HEK293 (cell line): ENCODE data around the gene KIF2C.
A peak's percentile ranks its signal among the peaks of the same experiment; 100 is the strongest.
"Not testable (repeated sequence)": the region's sequence is repeated elsewhere in the genome, so short reads cannot be mapped to it uniquely, and the experiment has no call there.

Experiments
- CTCF ChIA-PET: fragments of 350-600 bp; formaldehyde crosslinking; extraction: SDS; loops from one replicate; lab custom pipeline; 2021; ENCODE audit warnings: antibody characterized with exemption; lab: Yijun Ruan, JAX
- POLR2A ChIA-PET: fragments of 300-600 bp; formaldehyde crosslinking; extraction: SDS; loops from one replicate; lab custom pipeline; 2020; ENCODE audit warnings: antibody characterized with exemption, inconsistent platforms; lab: Yijun Ruan, JAX
- H3K27ac ChIP-seq: fragments of 200-500 bp; sonication (Bioruptor generic); 2 replicates; pipeline ENCODE4 v1.5.1; 2014; ENCODE audit warnings: low read depth, low read length, control low read depth, inconsistent platforms; ENCODE audit errors: extremely low read depth
- H3K36me3 ChIP-seq, 2 experiments: fragments of 200-500 bp in 1 of 2; sonication (Bioruptor generic) in 1 of 2; 1 replicate in 1 of 2; 2 replicates in 1 of 2; pipeline ENCODE4 v1.5.1; 2014 to 2017; ENCODE audit warnings: inconsistent platforms in 2 of 2, low read length in 2 of 2; ENCODE audit not compliant: control insufficient read depth in 2 of 2, insufficient read depth in 1 of 2
- H3K4me1 ChIP-seq: fragments of 200-500 bp; sonication (Bioruptor generic); 2 replicates; pipeline ENCODE4 v1.5.1; 2014; ENCODE audit warnings: mild to moderate bottlenecking, low read length, inconsistent platforms; ENCODE audit not compliant: control insufficient read depth, insufficient read depth
- H3K4me3 ChIP-seq: 2 replicates; pipeline ENCODE4 v1.5.1; 2011; ENCODE audit warnings: low read depth, mild to moderate bottlenecking, control low read depth, low read length, moderate library complexity
- H3K9me3 ChIP-seq: fragments of 200-500 bp; sonication (Bioruptor generic); 2 replicates; pipeline ENCODE4 v1.5.1; 2014; ENCODE audit warnings: low read depth, low read length, inconsistent platforms; ENCODE audit not compliant: control insufficient read depth, insufficient read depth
- EGR2 ChIP-seq: fragments of 450-650 bp; formaldehyde crosslinking; IDR thresholded peaks from 2 replicates; pipeline ENCODE4 v1.5.1; 2016; ENCODE audit warnings: low read depth, missing biosample characterization, missing genetic modification characterization
- GLIS1 ChIP-seq: fragments of 450-650 bp; formaldehyde crosslinking; IDR thresholded peaks from 2 replicates; pipeline ENCODE4 v1.5.1; 2016; ENCODE audit warnings: missing biosample characterization, missing genetic modification characterization
- HOXA7 ChIP-seq: sonication (generic); formaldehyde crosslinking; IDR thresholded peaks from 2 replicates; pipeline ENCODE4 v1.8.1; 2022; ENCODE audit warnings: missing genetic modification reagents, borderline replicate concordance
- SCRT2 ChIP-seq: fragments of 450-650 bp; formaldehyde crosslinking; IDR thresholded peaks from 2 replicates; pipeline ENCODE4 v1.5.1; 2016; ENCODE audit warnings: missing biosample characterization, missing genetic modification characterization
- ZBTB8A ChIP-seq: fragments of 450-650 bp; formaldehyde crosslinking; IDR thresholded peaks from 2 replicates; pipeline ENCODE4 v1.5.1; 2016; ENCODE audit warnings: missing biosample characterization, missing genetic modification characterization
- ZFHX2 ChIP-seq: fragments of 450-650 bp; formaldehyde crosslinking; conservative IDR thresholded peaks from 2 replicates; pipeline ENCODE4 v1.5.1; 2016; ENCODE audit warnings: missing biosample characterization, missing genetic modification characterization
- ZIC2 ChIP-seq: fragments of 450-650 bp; formaldehyde crosslinking; IDR thresholded peaks from 2 replicates; pipeline ENCODE4 v1.5.1; 2016; ENCODE audit warnings: missing biosample characterization, missing genetic modification characterization
- ZNF19 ChIP-seq: fragments of 450-650 bp; formaldehyde crosslinking; IDR thresholded peaks from 2 replicates; pipeline ENCODE4; 2016; ENCODE audit warnings: missing biosample characterization, missing genetic modification characterization, low read depth
- ZNF202 ChIP-seq: fragments of 450-650 bp; formaldehyde crosslinking; IDR thresholded peaks from 2 replicates; pipeline ENCODE4 v1.5.1; 2016; ENCODE audit warnings: missing biosample characterization, missing genetic modification characterization, borderline replicate concordance
- ZNF335 ChIP-seq: fragments of 450-650 bp; formaldehyde crosslinking; conservative IDR thresholded peaks from 2 replicates; pipeline ENCODE4 v1.5.1; 2016; ENCODE audit warnings: missing biosample characterization, missing genetic modification characterization
- ZNF423 ChIP-seq: fragments of 450-650 bp; formaldehyde crosslinking; IDR thresholded peaks from 2 replicates; pipeline ENCODE4 v1.5.1; 2016; ENCODE audit warnings: missing biosample characterization, missing genetic modification characterization
- ZNF426 ChIP-seq: fragments of 450-650 bp; formaldehyde crosslinking; IDR thresholded peaks from 2 replicates; pipeline ENCODE4 v1.5.1; 2017; ENCODE audit warnings: missing biosample characterization, missing genetic modification characterization, mild to moderate bottlenecking, inconsistent platforms, moderate library complexity
- ZNF621 ChIP-seq: fragments of 450-650 bp; formaldehyde crosslinking; IDR thresholded peaks from 2 replicates; pipeline ENCODE4 v1.5.1; 2017; ENCODE audit warnings: missing biosample characterization, missing genetic modification characterization
- ZNF626 ChIP-seq: fragments of 450-650 bp; sonication (Bioruptor Pico); formaldehyde crosslinking; IDR thresholded peaks from 2 replicates; pipeline ENCODE4 v1.5.1; 2018; ENCODE audit warnings: missing biosample characterization, missing genetic modification characterization, inconsistent platforms
- ZNF830 ChIP-seq: fragments of 450-650 bp; IDR thresholded peaks from 2 replicates; pipeline ENCODE4 v1.5.0; 2018; ENCODE audit warnings: missing biosample characterization, missing genetic modification characterization, low read depth, mild to moderate bottlenecking, moderate library complexity
- ZXDB ChIP-seq: fragments of 450-650 bp; formaldehyde crosslinking; IDR thresholded peaks from 2 replicates; pipeline ENCODE4 v1.5.1; 2016; ENCODE audit warnings: missing biosample characterization, missing genetic modification characterization
- TF ChIP-seq, protein P1 (sequence below): fragments of 450-650 bp; formaldehyde crosslinking; IDR thresholded peaks from 2 replicates; pipeline ENCODE4 v1.5.1; 2016; ENCODE audit warnings: missing biosample characterization, missing genetic modification characterization, borderline replicate concordance
- TF ChIP-seq, protein P2 (sequence below): fragments of 450-650 bp; formaldehyde crosslinking; IDR thresholded peaks from 2 replicates; pipeline ENCODE4 v1.5.1; 2016; ENCODE audit warnings: missing biosample characterization, missing genetic modification characterization
- TF ChIP-seq, protein P3 (sequence below): fragments of 450-650 bp; formaldehyde crosslinking; IDR thresholded peaks from 2 replicates; pipeline ENCODE4 v1.5.1; 2016; ENCODE audit warnings: missing biosample characterization, missing genetic modification characterization
- TF ChIP-seq, protein P4 (sequence below): fragments of 450-650 bp; formaldehyde crosslinking; conservative IDR thresholded peaks from 2 replicates; pipeline ENCODE4 v1.5.1; 2016; ENCODE audit warnings: low read depth, missing biosample characterization, missing genetic modification characterization
- TF ChIP-seq, protein P5 (sequence below): fragments of 450-650 bp; formaldehyde crosslinking; IDR thresholded peaks from 2 replicates; pipeline ENCODE4 v1.5.1; 2017; ENCODE audit warnings: missing biosample characterization, missing genetic modification characterization

The KIF2C gene

DNA sequence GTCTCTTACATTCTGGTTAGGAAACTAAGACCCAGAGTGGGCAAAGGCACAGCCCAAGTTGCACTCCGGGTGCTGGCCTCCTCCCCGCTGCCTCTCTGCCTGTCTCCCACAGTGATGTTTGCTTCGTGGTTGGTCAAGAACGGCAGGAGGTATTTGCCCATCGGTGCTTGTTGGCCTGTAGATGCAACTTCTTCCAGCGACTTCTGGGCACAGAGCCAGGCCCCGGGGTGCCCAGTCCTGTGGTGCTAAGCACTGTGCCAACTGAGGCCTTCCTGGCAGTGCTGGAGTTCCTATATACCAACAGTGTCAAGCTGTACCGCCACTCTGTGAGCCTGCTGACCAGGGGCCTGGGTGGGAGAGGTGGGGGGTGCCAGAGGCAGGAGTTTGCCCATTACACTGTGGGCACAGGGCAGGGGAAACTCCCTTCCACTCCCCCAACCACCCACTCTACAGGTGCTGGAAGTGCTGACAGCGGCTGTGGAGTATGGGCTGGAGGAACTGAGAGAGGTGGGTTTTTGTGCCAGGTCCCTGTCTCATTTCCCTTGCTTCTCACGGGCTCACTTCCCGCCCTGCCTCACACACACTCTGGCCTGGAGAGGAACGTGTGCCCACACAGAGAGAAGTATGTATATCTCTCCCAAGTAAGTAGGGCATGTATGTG lies 70.6 kb downstream of the KIF2C start:
- Histone ChIP-seq H3K9me3 (no peaks in the 10 kb centered on the region), H3K4me1 (peaks cover 19% of the 10 kb centered on the region), H3K36me3 (peaks cover 0 to 43% of the 10 kb centered on the region in 2 experiments; a peak in 1 of 3 replicates), H3K27ac (no peak overlapping the region), H3K4me3 (no peak overlapping the region)
- CTCF ChIA-PET, result interaction anchor here (0.6 to 1.6 kb wide), 4 partner anchors 9 to 65 kb away, joined by 3 to 4 read pairs (median 4); no protein-coding TSS in a partner anchor
- no peak for TF ChIP-seq HOXA7 (CRISPR knock-in tag)
- no peak for TF ChIP-seq ZNF426 (tag by site-specific recombination)
- TF ChIP-seq ZBTB8A (tag by site-specific recombination), result no peak
- peak; percentile 42; the same call in 1 of the 2 replicates for TF ChIP-seq SCRT2
- 0 out of 2 replicates have a peak, but pooled peaks have one; percentile 22 for TF ChIP-seq EGR2
- TF ChIP-seq ZNF626, result no peak
- TF ChIP-seq, protein P1, sequence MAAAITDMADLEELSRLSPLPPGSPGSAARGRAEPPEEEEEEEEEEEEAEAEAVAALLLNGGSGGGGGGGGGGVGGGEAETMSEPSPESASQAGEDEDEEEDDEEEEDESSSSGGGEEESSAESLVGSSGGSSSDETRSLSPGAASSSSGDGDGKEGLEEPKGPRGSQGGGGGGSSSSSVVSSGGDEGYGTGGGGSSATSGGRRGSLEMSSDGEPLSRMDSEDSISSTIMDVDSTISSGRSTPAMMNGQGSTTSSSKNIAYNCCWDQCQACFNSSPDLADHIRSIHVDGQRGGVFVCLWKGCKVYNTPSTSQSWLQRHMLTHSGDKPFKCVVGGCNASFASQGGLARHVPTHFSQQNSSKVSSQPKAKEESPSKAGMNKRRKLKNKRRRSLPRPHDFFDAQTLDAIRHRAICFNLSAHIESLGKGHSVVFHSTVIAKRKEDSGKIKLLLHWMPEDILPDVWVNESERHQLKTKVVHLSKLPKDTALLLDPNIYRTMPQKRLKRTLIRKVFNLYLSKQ (tag by site-specific recombination), result no peak
- TF ChIP-seq ZFHX2 (tag by site-specific recombination), result peak; percentile 14; the same call in 1 of the 2 replicates
- peak; percentile 100 for TF ChIP-seq ZIC2 (tag by site-specific recombination)
- TF ChIP-seq ZNF19, result no peak
- peak; percentile 99 for TF ChIP-seq GLIS1
- TF ChIP-seq, protein P2, sequence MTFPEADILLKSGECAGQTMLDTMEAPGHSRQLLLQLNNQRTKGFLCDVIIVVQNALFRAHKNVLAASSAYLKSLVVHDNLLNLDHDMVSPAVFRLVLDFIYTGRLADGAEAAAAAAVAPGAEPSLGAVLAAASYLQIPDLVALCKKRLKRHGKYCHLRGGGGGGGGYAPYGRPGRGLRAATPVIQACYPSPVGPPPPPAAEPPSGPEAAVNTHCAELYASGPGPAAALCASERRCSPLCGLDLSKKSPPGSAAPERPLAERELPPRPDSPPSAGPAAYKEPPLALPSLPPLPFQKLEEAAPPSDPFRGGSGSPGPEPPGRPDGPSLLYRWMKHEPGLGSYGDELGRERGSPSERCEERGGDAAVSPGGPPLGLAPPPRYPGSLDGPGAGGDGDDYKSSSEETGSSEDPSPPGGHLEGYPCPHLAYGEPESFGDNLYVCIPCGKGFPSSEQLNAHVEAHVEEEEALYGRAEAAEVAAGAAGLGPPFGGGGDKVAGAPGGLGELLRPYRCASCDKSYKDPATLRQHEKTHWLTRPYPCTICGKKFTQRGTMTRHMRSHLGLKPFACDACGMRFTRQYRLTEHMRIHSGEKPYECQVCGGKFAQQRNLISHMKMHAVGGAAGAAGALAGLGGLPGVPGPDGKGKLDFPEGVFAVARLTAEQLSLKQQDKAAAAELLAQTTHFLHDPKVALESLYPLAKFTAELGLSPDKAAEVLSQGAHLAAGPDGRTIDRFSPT (tag by site-specific recombination), result 0 out of 2 replicates have a peak, but pooled peaks have one; percentile 27
- TF ChIP-seq ZNF621 (tag by site-specific recombination), result no peak
- TF ChIP-seq ZXDB, result no peak
- 0 out of 2 replicates have a peak, but pooled peaks have one; percentile 38 for TF ChIP-seq ZNF423 (tag by site-specific recombination)
- POLR2A ChIA-PET, result interaction anchor here (2.1 to 4.0 kb wide), 5 partner anchors 9 to 201 kb away, joined by 9 to 84 read pairs (median 20); partner anchors contain the start of genes HECTD3, PLK3, RPS8 and UROD

DNA sequence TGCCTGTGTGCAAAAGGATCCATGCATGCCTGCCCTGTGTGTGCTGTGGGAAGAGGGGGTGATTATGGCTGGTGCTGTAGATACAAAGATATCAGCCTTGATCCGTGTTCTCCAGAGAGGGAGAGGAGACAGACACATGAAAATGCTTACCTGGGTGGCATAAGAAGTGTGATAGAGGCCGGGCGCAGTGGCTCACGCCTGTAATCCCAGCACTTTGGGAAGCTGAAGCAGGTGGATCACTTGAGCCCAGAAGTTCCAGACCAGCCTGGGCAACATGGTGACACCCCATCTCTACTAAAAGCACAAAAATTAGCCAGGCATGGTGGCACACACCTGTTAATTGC lies 71.1 kb downstream of the KIF2C start:
- H3K27ac ChIP-seq, CTCF ChIA-PET, H3K4me3 ChIP-seq, H3K9me3 ChIP-seq: not testable (repeated sequence)
- H3K36me3 ChIP-seq, result peaks cover 0 to 43% of the 10 kb centered on the region in 2 experiments; a peak in 1 of 3 replicates
- POLR2A ChIA-PET, result interaction anchor here (0.6 kb wide), 1 partner anchor 10 kb away, joined by 3 read pairs; no protein-coding TSS in a partner anchor
- H3K4me1 ChIP-seq, result peaks cover 19% of the 10 kb centered on the region

DNA sequence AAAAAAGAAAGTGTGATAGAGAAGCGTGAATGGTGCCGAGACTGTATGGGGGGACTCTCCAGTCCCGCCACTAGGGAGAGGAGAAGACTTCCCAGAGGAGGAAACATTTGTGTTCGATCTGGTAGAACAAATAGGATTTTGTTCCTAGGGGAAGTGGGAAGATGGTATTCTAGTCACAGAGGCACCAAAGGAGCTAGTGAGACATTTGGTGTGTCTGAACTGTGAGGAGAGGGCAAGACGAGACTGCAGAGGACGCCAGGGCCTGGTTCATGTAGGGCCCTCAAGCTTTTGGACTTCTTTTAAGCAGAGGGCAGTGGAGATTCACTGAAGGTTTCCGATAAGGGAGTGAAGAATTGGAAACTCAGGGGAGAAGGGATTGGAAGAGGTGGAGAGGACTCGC lies 71.6 kb downstream of the KIF2C start:
- ChIA-PET CTCF (no interaction called here), POLR2A (interaction anchor here (0.6 kb wide), 1 partner anchor 10 kb away, joined by 3 read pairs; no protein-coding TSS in a partner anchor)
- peaks cover 19% of the 10 kb centered on the region for H3K4me1 ChIP-seq
- no peak overlapping the region for H3K27ac ChIP-seq
- no peak overlapping the region for H3K4me3 ChIP-seq
- H3K9me3 ChIP-seq, result no peaks in the 10 kb centered on the region
- peaks cover 0 to 38% of the 10 kb centered on the region in 2 experiments; a peak in 1 of 3 replicates for H3K36me3 ChIP-seq
- TF ChIP-seq ZNF202 (tag by site-specific recombination) (no peak), ZNF335 (no peak), ZNF830 (no peak)
- TF ChIP-seq, protein P3, sequence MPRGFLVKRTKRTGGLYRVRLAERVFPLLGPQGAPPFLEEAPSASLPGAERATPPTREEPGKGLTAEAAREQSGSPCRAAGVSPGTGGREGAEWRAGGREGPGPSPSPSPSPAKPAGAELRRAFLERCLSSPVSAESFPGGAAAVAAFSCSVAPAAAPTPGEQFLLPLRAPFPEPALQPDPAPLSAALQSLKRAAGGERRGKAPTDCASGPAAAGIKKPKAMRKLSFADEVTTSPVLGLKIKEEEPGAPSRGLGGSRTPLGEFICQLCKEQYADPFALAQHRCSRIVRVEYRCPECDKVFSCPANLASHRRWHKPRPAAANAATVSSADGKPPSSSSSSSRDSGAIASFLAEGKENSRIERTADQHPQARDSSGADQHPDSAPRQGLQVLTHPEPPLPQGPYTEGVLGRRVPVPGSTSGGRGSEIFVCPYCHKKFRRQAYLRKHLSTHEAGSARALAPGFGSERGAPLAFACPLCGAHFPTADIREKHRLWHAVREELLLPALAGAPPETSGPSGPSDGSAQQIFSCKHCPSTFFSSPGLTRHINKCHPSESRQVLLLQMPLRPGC (tag by site-specific recombination), result no peak
- TF ChIP-seq, protein P4, sequence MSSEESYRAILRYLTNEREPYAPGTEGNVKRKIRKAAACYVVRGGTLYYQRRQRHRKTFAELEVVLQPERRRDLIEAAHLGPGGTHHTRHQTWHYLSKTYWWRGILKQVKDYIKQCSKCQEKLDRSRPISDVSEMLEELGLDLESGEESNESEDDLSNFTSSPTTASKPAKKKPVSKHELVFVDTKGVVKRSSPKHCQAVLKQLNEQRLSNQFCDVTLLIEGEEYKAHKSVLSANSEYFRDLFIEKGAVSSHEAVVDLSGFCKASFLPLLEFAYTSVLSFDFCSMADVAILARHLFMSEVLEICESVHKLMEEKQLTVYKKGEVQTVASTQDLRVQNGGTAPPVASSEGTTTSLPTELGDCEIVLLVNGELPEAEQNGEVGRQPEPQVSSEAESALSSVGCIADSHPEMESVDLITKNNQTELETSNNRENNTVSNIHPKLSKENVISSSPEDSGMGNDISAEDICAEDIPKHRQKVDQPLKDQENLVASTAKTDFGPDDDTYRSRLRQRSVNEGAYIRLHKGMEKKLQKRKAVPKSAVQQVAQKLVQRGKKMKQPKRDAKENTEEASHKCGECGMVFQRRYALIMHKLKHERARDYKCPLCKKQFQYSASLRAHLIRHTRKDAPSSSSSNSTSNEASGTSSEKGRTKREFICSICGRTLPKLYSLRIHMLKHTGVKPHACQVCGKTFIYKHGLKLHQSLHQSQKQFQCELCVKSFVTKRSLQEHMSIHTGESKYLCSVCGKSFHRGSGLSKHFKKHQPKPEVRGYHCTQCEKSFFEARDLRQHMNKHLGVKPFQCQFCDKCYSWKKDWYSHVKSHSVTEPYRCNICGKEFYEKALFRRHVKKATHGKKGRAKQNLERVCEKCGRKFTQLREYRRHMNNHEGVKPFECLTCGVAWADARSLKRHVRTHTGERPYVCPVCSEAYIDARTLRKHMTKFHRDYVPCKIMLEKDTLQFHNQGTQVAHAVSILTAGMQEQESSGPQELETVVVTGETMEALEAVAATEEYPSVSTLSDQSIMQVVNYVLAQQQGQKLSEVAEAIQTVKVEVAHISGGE (tag by site-specific recombination), result no peak
- TF ChIP-seq, protein P5, sequence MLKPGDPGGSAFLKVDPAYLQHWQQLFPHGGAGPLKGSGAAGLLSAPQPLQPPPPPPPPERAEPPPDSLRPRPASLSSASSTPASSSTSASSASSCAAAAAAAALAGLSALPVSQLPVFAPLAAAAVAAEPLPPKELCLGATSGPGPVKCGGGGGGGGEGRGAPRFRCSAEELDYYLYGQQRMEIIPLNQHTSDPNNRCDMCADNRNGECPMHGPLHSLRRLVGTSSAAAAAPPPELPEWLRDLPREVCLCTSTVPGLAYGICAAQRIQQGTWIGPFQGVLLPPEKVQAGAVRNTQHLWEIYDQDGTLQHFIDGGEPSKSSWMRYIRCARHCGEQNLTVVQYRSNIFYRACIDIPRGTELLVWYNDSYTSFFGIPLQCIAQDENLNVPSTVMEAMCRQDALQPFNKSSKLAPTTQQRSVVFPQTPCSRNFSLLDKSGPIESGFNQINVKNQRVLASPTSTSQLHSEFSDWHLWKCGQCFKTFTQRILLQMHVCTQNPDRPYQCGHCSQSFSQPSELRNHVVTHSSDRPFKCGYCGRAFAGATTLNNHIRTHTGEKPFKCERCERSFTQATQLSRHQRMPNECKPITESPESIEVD (tag by site-specific recombination), result no peak
